H1 (cell line): Measurements from ENCODE around the gene PTPN7. TPM values are rescaled to one million over a fixed set of nuclear protein-coding genes. Genes with fewer than 3 reads are reported as not detected.

Experiments used
- KDM1A ChIP-seq: fragments of 200-600, 300-600 bp; sonication (generic); IDR thresholded peaks from 2 replicates; pipeline ENCODE4 v1.7.1; 2016; ENCODE audit warnings: mild to moderate bottlenecking, low read length, borderline replicate concordance
- NRF1 ChIP-seq: IDR thresholded peaks from 2 replicates; pipeline ENCODE4 v1.6.1; 2011; ENCODE audit warnings: mild to moderate bottlenecking, low read depth, low read length, improper control_type of control experiment
- RFX5 ChIP-seq: IDR thresholded peaks from 2 replicates; pipeline ENCODE4 v1.6.1; 2011; ENCODE audit warnings: low read depth, low read length, improper control_type of control experiment, borderline replicate concordance
- SUZ12 ChIP-seq: fragments of 200-600 bp; sonication (generic); IDR thresholded peaks from 2 replicates; pipeline ENCODE4 v1.6.1; 2012; ENCODE audit warnings: mild to moderate bottlenecking, inconsistent platforms, low read length, moderate library complexity, mixed read lengths
- TEAD4 ChIP-seq: IDR thresholded peaks from 2 replicates; pipeline ENCODE4 v1.6.1; 2012; ENCODE audit warnings: low read depth, low read length, inconsistent platforms, mixed read lengths
- polyA plus RNA-seq, 7 experiments: library from polyadenylated mRNA; depleted of rRNA in 3 of 7; stranded (reverse) in 5 of 7; unstranded in 2 of 7; fragments of >200 nt in 5 of 7; fragments of 200-250 nt in 2 of 7; gene quantifications; 1 replicate in 5 of 7; 2 replicates in 1 of 7; 4 replicates in 1 of 7; pipeline versions ENCODE4 v1.2.1 to v1.2.3, GENCODE V29; 2011 to 2013; ENCODE audit warnings: missing spikeins in 2 of 7, mixed read lengths in 2 of 7
- total RNA-seq: library from RNA; stranded (reverse); fragmentation: NEBNext Ultra II Directional; extraction: Animal tissue kit (Norgen Biotek cat#: 25700); gene quantifications from 2 replicates; pipeline ENCODE4 v1.2.1, GENCODE V29; 2021

Gene PTPN7
- total and polyA plus RNA-seq, 2 of the 8 experiments (the other 6 are each of a cell fraction or from before 2014, with no cell fraction given), result 0.20 TPM; not detected in 1

DNA sequence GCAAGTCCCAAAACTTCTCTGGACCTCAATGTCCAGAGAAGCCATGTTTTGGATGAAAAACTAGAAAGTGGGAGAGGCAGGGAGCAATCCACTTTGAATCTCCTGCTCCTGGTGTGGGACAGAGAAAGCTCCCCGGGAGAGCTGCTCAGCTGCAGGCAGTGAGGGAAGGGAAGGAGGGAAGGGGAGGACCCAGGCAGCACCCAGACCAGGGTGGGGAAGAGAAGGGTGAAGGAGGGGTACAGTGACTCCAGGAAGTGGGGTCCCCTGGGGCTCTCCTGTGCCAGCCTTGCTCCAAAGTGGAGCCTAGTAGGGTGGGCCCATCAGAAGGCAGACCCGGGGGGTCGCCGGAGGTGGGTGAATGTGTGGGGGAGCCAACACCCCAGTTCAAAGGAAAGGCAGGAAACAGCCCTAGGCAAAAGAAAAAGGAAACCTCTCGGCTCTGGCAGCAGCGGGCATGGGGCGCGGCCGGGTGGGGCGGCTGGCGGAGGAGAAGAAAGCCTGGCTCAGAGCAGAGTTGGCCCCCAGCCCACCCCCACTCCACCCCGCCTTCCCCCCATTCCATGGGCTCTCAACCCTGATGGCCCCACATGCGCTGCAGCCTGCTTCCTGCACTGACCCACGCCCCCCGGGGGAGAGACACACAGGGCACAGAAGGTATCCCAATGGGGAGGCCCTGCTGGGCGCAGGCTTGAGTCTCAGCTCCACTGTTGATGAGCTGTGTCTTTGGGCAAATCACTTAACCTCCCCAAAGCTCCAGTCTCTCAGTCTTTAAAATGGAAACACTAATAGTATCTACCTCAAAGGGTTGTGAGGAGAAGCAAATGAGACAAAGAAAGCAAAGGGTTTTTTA is 38.9 kb upstream of the PTPN7 start (continued):
- TF ChIP-seq KDM1A (no peak), TEAD4 (no peak), NRF1 (no peak), RFX5 (no peak), SUZ12 (no peak)
